ENCODE results near the gene NCS1.
"Not testable (repeated sequence)": the region's sequence is repeated elsewhere in the genome, so short reads cannot be mapped to it uniquely, and the experiment has no call there.

The NCS1 gene

GRCh38 chr9:130265431-130266235 is 93.4 kb downstream of the NCS1 start, which contains the start of gene HMCN2:
Gene HMCN2 (plus strand): TSS chr9:130265760. CDS start chr9:130265879, 119 bp downstream.
- no peak for DNase-seq

GRCh38 chr9:130266236-130267098 is 94.3 kb downstream of the NCS1 start:
- DNase-seq, result no peak

GRCh38 chr9:130267930-130268329 is 95.7 kb downstream of the NCS1 start:
- no peak for DNase-seq

GRCh38 chr9:130268521-130269211 is 96.5 kb downstream of the NCS1 start:
- no peak for DNase-seq

- DNase-seq, result no peak
Measured at GRCh38 chr9:130271473-130271872, 99.3 kb downstream of the NCS1 start.

- no peak for DNase-seq
Measured at GRCh38 chr9:130275156-130275555, 103.0 kb downstream of the NCS1 start.

GRCh38 chr9:130276121-130276520 is 103.9 kb downstream of the NCS1 start:
- DNase-seq, result no peak

- DNase-seq, result no peak
Measured at GRCh38 chr9:130276955-130277354, 104.8 kb downstream of the NCS1 start.

GRCh38 chr9:130277525-130277924 is 105.3 kb downstream of the NCS1 start:
- not testable (repeated sequence) for DNase-seq

- DNase-seq, result no peak
Measured at GRCh38 chr9:130283539-130284248, 111.5 kb downstream of the NCS1 start.

GRCh38 chr9:130284249-130284625 is 112.0 kb downstream of the NCS1 start:
- no peak for DNase-seq

- no peak for DNase-seq
Measured at GRCh38 chr9:130284690-130285089, 112.5 kb downstream of the NCS1 start.

- no peak for DNase-seq
Measured at GRCh38 chr9:130285271-130285670, 113.1 kb downstream of the NCS1 start.

GRCh38 chr9:130286072-130286770 is 114.0 kb downstream of the NCS1 start:
- DNase-seq, result no peak
